ENCODE data around the gene REXO5. TPM values are rescaled to one million over a fixed set of nuclear protein-coding genes. Genes with fewer than 3 reads are reported as not detected.

REXO5 gene
- total and polyA plus RNA-seq, 10 of the 15 experiments (the other 5 are each of a cell fraction or from before 2014, with no cell fraction given) = 3.8 to 15.5 (median 10.1) TPM

- Histone ChIP-seq H4K20me1 (ENCODE audit: control insufficient read depth, insufficient read depth) (no peaks in the 10 kb centered on the region), H2AFZ (ENCODE audit: control insufficient read depth, low read depth, low read length) (no peak overlapping the region), H3K4me3 (no peak overlapping the region), H3K36me3 (ENCODE audit: control insufficient read depth in 2 of 2, insufficient read depth in 2 of 2, low read length in 1 of 2) (no peaks in the 10 kb centered on the region), H3K4me2 (ENCODE audit: control insufficient read depth, insufficient read depth) (no peak overlapping the region), H3K9ac (ENCODE audit: control insufficient read depth, insufficient read depth, low read length) (no peak overlapping the region), H3K27ac (ENCODE audit: control insufficient read depth, insufficient read depth) (no peak overlapping the region), H3K9me3 (replicated peaks; ENCODE audit: control insufficient read depth, insufficient read depth, low read length) (no peaks in the 10 kb centered on the region), H3K79me2 (ENCODE audit: control insufficient read depth, insufficient read depth, low read length) (no peaks in the 10 kb centered on the region), H3K27me3 (replicated peaks in 1 of 2; ENCODE audit: control insufficient read depth in 2 of 2, insufficient read depth in 2 of 2, low read length in 1 of 2) (no peaks in the 10 kb centered on the region), H3K4me1 (ENCODE audit: control insufficient read depth, insufficient read depth, low read length) (no peaks in the 10 kb centered on the region)
- DNase-seq (ENCODE audit: low read depth, low spot score) (no peak), FAIRE-seq (no peak), ATAC-seq (no peak)
- CTCF ChIA-PET = no interaction called here
- SMC1A ChIA-PET (ENCODE audit: uncharacterized antibody, unreplicated experiment) = interaction anchor here (1.7 kb wide), 1 partner anchor 10 kb away, joined by 7 read pairs; no protein-coding TSS in a partner anchor
- BruUV-seq (replicated peaks) = no TSS peak
- no peak for TF ChIP-seq MEF2B (IDR thresholded peaks at IDR 0.05; ENCODE audit: partially characterized antibody, poor library complexity, severe bottlenecking)
- TF ChIP-seq SMAD1 (IDR thresholded peaks at IDR 0.05; ENCODE audit: low read depth, partially characterized antibody) = no peak
- TF ChIP-seq SPI1 (IDR thresholded peaks at IDR 0.05; ENCODE audit: borderline replicate concordance, insufficient read depth, low read depth, low read length) = no peak
- no peak for TF ChIP-seq NFXL1 (IDR thresholded peaks at IDR 0.05; ENCODE audit: borderline replicate concordance)
- TF ChIP-seq IRF3 (IDR thresholded peaks at IDR 0.05) = no peak
- no peak for TF ChIP-seq ZNF207 (IDR thresholded peaks at IDR 0.05; ENCODE audit: borderline replicate concordance)
- TF ChIP-seq ZBED1 (IDR thresholded peaks at IDR 0.05; ENCODE audit: borderline replicate concordance) = no peak
- TF ChIP-seq SKIL (IDR thresholded peaks at IDR 0.05; ENCODE audit: low read depth, poor library complexity, severe bottlenecking) = no peak
- no peak for TF ChIP-seq NBN (IDR thresholded peaks at IDR 0.05)
- no peak for TF ChIP-seq POU2F2 (IDR thresholded peaks at IDR 0.05; ENCODE audit: borderline replicate concordance, low read depth, low read length)
- TF ChIP-seq ZNF24 (IDR thresholded peaks at IDR 0.05) = no peak
- TF ChIP-seq ZZZ3 (IDR thresholded peaks at IDR 0.05; ENCODE audit: control insufficient read depth, insufficient read length, low read depth) = no peak
- no peak for TF ChIP-seq JUNB (IDR thresholded peaks at IDR 0.05)
- no peak for TF ChIP-seq CBX5 (IDR thresholded peaks at IDR 0.05; ENCODE audit: low read depth)
- TF ChIP-seq SUZ12 (IDR thresholded peaks at IDR 0.05; ENCODE audit: unreplicated experiment) = no peak
- TF ChIP-seq SREBF2 (IDR thresholded peaks at IDR 0.05; ENCODE audit: low read length) = no peak
- no peak for TF ChIP-seq CBX3 (IDR thresholded peaks at IDR 0.05; ENCODE audit: borderline replicate concordance, low read depth)
- TF ChIP-seq POLR2AphosphoS5 (IDR thresholded peaks at IDR 0.05; ENCODE audit: low read length) = no peak
- TF ChIP-seq IKZF2 (IDR thresholded peaks at IDR 0.05) = no peak
- RAD21 ChIA-PET (ENCODE audit: unreplicated experiment) = no interaction called here
- in situ Hi-C loops (cut with MboI) = no loop called here
- intact Hi-C loops (cut with micrococcal nuclease; ENCODE audit: unreplicated experiment) = no loop called here
- POLR2A ChIA-PET = interaction anchor here (1.3 kb wide), 1 partner anchor 10 kb away, joined by 4 read pairs; no protein-coding TSS in a partner anchor
Observed at GRCh38 chr16:20789130-20789529, 17.2 kb upstream of the REXO5 start.
